ENCODE data around the gene SND1.

- no peak for TF ChIP-seq POLR2A (IDR thresholded peaks at IDR 0.05)
- no peak for TF ChIP-seq CTCF (IDR thresholded peaks at IDR 0.05)
These were observed 26.7 kb upstream of the SND1 start for GRCh38 chr7:127625331-127625730.

Data from right lobe of liver (tissue), 4 donors.